GM06990 (cell line): Measurements from ENCODE around the gene CFAP161.

Experiments used
- DNase-seq: peaks from one replicate; pipeline ENCODE4 v3.0.0-alpha.2; 2011; ENCODE audit not compliant: insufficient read length; ENCODE audit errors: extremely low read depth
- H3K27me3 ChIP-seq: replicated peaks from 2 replicates; pipeline ENCODE4 v1.6.0; 2011; ENCODE audit warnings: low read length; ENCODE audit not compliant: control insufficient read depth, insufficient read depth
- H3K36me3 ChIP-seq: 2 replicates; pipeline ENCODE4 v1.5.1; 2011; ENCODE audit warnings: low read length; ENCODE audit not compliant: control insufficient read depth, insufficient read depth
- H3K4me3 ChIP-seq: replicated peaks from 2 replicates; pipeline ENCODE4 v1.5.1; 2011; ENCODE audit warnings: low read depth, mild to moderate bottlenecking, control low read depth, low read length
- TF ChIP-seq, protein P1 (sequence below): IDR thresholded peaks from 2 replicates; pipeline ENCODE4 v1.5.1; 2011; ENCODE audit warnings: low read length, control low read depth, mild to moderate bottlenecking, inconsistent platforms; ENCODE audit not compliant: insufficient read depth, poor library complexity, severe bottlenecking

Gene CFAP161

DNA sequence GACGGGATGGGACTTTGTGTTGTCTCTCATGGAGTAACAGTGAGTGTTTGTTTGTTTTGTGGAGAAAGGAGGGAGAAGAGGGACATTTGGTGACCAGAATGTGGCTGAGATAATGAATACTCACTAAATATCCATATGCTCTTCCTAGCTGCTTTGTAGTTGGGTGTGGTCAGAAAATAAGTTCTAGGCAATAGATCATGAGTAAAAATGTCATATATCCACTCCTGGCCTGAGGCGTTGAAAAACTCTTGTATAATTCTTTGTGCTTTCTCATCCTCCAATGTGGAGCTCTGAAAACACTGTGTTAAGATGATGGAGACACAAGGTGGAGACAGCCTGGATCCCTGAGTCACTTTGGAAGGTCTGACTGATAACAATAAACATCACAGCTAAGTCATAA, 34.6 kb downstream of the CFAP161 start:
- no peak for DNase-seq
- TF ChIP-seq, protein P1, sequence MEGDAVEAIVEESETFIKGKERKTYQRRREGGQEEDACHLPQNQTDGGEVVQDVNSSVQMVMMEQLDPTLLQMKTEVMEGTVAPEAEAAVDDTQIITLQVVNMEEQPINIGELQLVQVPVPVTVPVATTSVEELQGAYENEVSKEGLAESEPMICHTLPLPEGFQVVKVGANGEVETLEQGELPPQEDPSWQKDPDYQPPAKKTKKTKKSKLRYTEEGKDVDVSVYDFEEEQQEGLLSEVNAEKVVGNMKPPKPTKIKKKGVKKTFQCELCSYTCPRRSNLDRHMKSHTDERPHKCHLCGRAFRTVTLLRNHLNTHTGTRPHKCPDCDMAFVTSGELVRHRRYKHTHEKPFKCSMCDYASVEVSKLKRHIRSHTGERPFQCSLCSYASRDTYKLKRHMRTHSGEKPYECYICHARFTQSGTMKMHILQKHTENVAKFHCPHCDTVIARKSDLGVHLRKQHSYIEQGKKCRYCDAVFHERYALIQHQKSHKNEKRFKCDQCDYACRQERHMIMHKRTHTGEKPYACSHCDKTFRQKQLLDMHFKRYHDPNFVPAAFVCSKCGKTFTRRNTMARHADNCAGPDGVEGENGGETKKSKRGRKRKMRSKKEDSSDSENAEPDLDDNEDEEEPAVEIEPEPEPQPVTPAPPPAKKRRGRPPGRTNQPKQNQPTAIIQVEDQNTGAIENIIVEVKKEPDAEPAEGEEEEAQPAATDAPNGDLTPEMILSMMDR, result no peak
- no peaks in the 10 kb centered on the region for H3K36me3 ChIP-seq
- H3K27me3 ChIP-seq, result no peaks in the 10 kb centered on the region; the same call in 1 of the 2 replicates
- H3K4me3 ChIP-seq, result no peak overlapping the region

- DNase-seq, result no peak
- no peaks in the 10 kb centered on the region for H3K36me3 ChIP-seq
- TF ChIP-seq, protein P1, result no peak
- H3K27me3 ChIP-seq, result no peaks in the 10 kb centered on the region; the same call in 1 of the 2 replicates
- H3K4me3 ChIP-seq, result no peak overlapping the region
These were observed 36.4 kb downstream of the CFAP161 start for GRCh38 chr15:81170511-81170910.

GRCh38 chr15:81171286-81171685, 37.2 kb downstream of the CFAP161 start:
- DNase-seq, result no peak
- Histone ChIP-seq H3K4me3 (no peak overlapping the region), H3K27me3 (no peaks in the 10 kb centered on the region; the same call in 1 of the 2 replicates), H3K36me3 (no peaks in the 10 kb centered on the region)
- TF ChIP-seq, protein P1, result no peak

DNA sequence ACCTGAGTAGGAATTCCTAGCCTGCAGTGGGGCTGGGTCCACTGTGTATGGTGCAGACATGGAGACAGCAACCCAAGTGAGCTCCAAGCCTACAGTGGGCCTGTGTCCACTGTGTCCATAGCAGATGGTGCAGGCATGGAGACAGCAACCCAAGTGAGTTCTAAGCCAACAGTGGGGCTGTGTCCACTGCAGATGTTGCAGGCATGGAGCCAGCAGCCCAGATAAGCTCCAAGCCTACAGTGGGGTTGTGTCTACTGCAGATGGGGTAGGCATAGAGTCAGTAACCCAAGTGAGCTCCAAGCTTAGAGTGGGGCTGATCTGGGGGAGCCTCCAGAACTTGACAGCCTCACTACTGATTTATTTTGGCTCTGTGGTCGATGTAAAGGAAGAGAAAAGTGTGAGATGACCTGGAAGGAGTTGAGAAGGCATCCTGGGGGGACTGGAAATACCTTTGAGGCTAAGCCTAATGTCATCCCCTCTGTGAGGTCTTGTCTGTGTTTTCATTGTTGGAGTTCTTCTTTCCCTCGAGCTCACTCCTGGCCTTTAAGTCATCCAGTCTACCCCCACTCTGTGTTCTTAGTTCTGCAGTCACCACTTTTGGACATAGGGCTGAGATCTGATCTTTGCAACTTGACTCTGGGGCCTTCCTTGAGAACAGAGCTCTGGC, 40.2 kb downstream of the CFAP161 start:
- Histone ChIP-seq H3K4me3 (no peak overlapping the region), H3K36me3 (no peaks in the 10 kb centered on the region), H3K27me3 (no peaks in the 10 kb centered on the region)
- TF ChIP-seq, protein P1, result no peak
- no peak for DNase-seq

DNA sequence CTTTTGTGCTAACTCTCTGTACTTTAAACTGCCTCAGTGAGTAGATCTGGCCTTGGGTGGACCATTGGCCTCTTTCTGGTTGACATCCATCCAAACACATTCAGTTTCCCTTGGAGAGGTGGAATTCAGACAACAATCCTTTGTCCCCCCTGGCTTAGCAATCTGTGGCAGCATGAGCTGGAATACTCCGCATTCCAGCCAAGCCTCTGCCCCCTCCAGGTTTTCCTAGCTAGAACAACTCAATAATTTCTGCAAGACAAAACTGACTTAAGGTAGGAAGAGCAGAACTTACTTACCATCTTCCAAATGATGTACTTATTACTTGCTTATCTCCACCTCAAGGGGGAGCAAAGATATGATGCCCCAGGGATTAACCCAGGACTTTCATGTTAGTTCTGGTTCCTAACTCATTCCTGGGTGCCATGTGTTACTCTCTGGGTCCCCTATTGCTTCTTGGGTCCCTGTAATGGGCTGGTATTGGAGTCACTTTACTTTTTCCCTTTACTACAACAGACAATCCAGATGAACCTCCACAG, 40.8 kb downstream of the CFAP161 start:
- no peaks in the 10 kb centered on the region for H3K36me3 ChIP-seq
- no peak overlapping the region for H3K4me3 ChIP-seq
- TF ChIP-seq, protein P1, result peak; percentile 32
- no peaks in the 10 kb centered on the region for H3K27me3 ChIP-seq
- no peak for DNase-seq
